Immature natural killer cell (primary cell): Measurements from ENCODE around the gene TAF10. TPM values are rescaled to one million over a fixed set of nuclear protein-coding genes. Genes with fewer than 3 reads are reported as not detected.

Experiments
- DNase-seq, 3 donors: peaks; one replicate each; pipeline ENCODE4 v3.0.0; 2022; ENCODE audit warnings: mixed read lengths in 1 of 3
- H3K27ac Mint-ChIP-seq, 6 donors: one replicate each; pipeline ENCODE4 v1.8.0; 2020; ENCODE audit warnings: mixed read lengths in 6 of 6, mild to moderate bottlenecking in 5 of 6, inconsistent platforms in 4 of 6, moderate library complexity in 3 of 6
- H3K27me3 Mint-ChIP-seq, 3 donors: one replicate each; pipeline ENCODE4 v1.8.0; 2020 to 2021; ENCODE audit warnings: low read depth in 3 of 3, mild to moderate bottlenecking in 3 of 3, mixed read lengths in 3 of 3, moderate library complexity in 3 of 3, inconsistent platforms in 1 of 3
- H3K36me3 Mint-ChIP-seq, 3 donors: one replicate each; pipeline ENCODE4 v1.8.0; 2020; ENCODE audit warnings: mixed read lengths in 3 of 3, inconsistent platforms in 2 of 3, mild to moderate bottlenecking in 2 of 3
- H3K4me1 Mint-ChIP-seq, 2 donors: one replicate each; pipeline ENCODE4 v1.8.0; 2020; ENCODE audit warnings: inconsistent platforms in 2 of 2, mild to moderate bottlenecking in 2 of 2, mixed read lengths in 2 of 2, moderate library complexity in 1 of 2
- H3K4me3 Mint-ChIP-seq, 5 donors: one replicate each; pipeline ENCODE4 v1.8.0; 2020; ENCODE audit warnings: mild to moderate bottlenecking in 5 of 5, mixed read lengths in 5 of 5, inconsistent platforms in 3 of 5, moderate library complexity in 3 of 5
- H3K9me3 Mint-ChIP-seq, 6 donors: one replicate each; pipeline ENCODE4 v1.8.0; 2020; ENCODE audit warnings: mild to moderate bottlenecking in 6 of 6, mixed read lengths in 6 of 6, inconsistent platforms in 4 of 6, moderate library complexity in 3 of 6
- polyA plus RNA-seq, 3 donors: library from polyadenylated mRNA; unstranded; fragments of 300-500 nt; fragmentation: Illumina TruSeq; gene quantifications; one replicate each; pipeline ENCODE4 v1.2.3, GENCODE V29; 2021

Gene TAF10
- polyA plus RNA-seq, 3 donors from 2014 or later = 329 to 365 (median 334) TPM

DNA sequence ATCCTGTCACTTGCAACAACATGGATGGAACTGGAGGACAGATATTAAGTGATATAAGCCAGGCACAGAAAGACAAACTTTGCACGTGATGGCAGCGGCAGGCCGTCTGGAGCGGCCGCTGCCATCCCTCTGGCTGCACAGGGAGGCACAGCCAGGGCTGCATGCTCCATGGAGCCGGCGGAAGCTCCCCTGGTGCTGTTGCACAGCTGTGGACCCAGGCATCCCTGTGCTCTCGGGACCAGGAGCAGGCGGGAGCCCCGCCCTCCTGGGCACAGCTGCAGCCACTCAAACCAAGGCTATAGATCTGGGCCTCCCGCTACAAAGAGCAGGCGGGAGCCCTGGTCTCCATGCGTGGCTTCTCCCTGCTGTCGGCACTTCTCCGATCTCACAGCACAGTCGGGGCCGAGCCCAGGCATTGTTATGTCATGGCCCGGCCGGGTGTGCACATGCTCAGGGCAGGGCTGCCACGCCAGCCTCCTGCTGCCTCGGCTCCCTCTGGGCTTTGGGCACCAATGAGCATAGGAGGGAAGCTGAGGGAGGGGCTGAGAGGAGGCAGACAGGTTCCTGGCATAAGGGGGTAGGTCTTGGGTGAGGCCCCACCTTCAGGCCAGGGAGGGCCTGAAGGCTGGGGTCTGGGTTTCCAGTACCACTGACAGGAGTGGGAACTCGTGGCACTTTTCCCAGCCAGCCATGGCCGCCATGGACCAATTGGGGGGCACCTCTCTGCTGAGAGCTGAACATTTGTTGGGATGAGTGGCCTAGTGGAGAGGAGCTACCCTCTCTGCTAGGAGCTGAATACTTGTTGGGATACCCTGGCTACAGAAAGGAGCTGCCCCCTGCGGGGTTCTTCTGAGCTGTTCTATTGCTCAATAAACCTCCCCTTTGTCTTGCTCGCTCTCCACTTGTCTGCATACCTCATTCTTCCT, 25.3 kb downstream of the TAF10 start:
- H3K4me1 Mint-ChIP-seq = no peaks in the 10 kb centered on the region
- peaks cover 11 to 30% (median 16%) of the 10 kb centered on the region in 6 donors for H3K9me3 Mint-ChIP-seq
- H3K4me3 Mint-ChIP-seq = no peak overlapping the region
- no peaks in the 10 kb centered on the region for H3K27me3 Mint-ChIP-seq
- DNase-seq = no peak
- peaks cover 30 to 44% (median 34%) of the 10 kb centered on the region in 3 donors for H3K36me3 Mint-ChIP-seq
- H3K27ac Mint-ChIP-seq = no peak overlapping the region

DNA sequence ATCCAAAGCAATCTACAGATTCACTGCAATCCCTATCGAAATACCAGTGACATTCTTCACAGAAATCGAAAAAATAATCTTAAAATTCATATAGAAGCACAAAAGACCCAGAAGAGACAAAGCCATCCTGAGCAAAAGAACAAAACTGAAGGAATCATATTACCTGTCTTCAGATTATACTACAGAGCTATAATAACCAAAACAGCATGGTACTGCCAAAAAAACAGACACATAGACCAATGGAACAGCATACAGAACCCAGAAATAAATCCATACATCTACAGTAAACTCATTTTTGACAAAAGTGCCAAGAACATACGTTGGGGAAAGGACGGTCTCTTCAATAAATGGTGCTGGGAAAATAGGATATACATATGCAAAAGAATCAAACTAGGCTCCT, 27.5 kb downstream of the TAF10 start:
- Mint-ChIP-seq H3K4me1 (no peaks in the 10 kb centered on the region), H3K36me3 (peaks cover 28 to 42% (median 35%) of the 10 kb centered on the region in 3 donors), H3K27ac (no peak overlapping the region), H3K27me3 (peaks cover 0 to 1% (median 0%) of the 10 kb centered on the region in 3 donors), H3K9me3 (peaks cover 11 to 30% (median 16%) of the 10 kb centered on the region in 6 donors), H3K4me3 (no peak overlapping the region)
- DNase-seq = no peak

GRCh38 chr11:6583584-6583983, 28.4 kb downstream of the TAF10 start:
- H3K36me3 Mint-ChIP-seq = peaks cover 28 to 42% (median 35%) of the 10 kb centered on the region in 3 donors
- DNase-seq = no peak
- peaks cover 0 to 1% (median 0%) of the 10 kb centered on the region in 3 donors for H3K27me3 Mint-ChIP-seq
- no peak overlapping the region for H3K4me3 Mint-ChIP-seq
- peaks cover 11 to 30% (median 16%) of the 10 kb centered on the region in 6 donors for H3K9me3 Mint-ChIP-seq
- H3K27ac Mint-ChIP-seq = no peak overlapping the region
- H3K4me1 Mint-ChIP-seq = no peaks in the 10 kb centered on the region

DNA sequence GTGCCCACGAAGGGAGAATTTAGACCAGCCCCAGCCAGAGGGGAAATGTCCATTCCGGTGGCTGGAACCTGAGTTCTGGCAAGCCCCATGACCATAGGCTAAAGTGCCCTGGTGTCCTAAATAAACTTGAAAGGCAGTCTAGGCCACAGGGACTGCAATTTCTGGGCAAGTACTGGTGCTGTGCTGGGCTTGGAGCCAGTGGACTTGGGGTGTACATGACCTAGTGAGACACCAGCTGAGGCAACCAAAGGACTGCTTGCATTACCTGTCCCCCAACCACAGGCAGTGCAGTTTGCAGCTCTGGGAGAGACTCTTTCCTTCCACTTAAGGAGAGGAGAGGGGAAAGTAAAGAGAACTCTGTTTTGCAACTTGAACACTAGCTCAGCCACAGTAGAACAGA, 32.3 kb downstream of the TAF10 start:
- H3K36me3 Mint-ChIP-seq = peaks cover 25 to 40% (median 31%) of the 10 kb centered on the region in 3 donors
- no peak for DNase-seq
- peaks cover 11 to 27% (median 16%) of the 10 kb centered on the region in 6 donors for H3K9me3 Mint-ChIP-seq
- no peaks in the 10 kb centered on the region for H3K4me1 Mint-ChIP-seq
- H3K4me3 Mint-ChIP-seq = no peak overlapping the region
- no peak overlapping the region for H3K27ac Mint-ChIP-seq
- H3K27me3 Mint-ChIP-seq = peaks cover 0 to 1% (median 0%) of the 10 kb centered on the region in 3 donors

DNA sequence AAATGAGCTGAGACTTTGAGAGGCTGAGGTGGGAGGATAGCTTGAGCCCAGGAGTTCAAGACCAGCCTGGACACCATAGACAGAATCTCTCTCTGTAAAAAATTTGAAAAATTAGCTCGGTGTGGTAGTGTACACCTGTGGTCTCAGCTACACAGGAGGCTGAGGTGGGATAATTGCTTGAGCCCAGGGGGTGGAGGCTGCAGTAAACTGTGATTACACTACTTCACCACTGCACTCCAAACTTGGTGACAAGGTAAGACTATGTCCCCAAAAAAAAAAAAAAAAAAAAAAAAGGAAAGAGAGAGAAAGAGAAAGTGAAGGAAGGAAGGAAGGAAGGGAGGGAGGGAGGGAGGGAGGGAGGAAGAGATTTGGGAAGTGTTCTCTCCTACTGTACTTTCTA, 33.9 kb downstream of the TAF10 start:
- H3K4me3 Mint-ChIP-seq = no peak overlapping the region
- H3K9me3 Mint-ChIP-seq = peaks cover 3 to 11% (median 7%) of the 10 kb centered on the region in 6 donors
- H3K4me1 Mint-ChIP-seq = no peaks in the 10 kb centered on the region
- no peak overlapping the region for H3K27ac Mint-ChIP-seq
- no peak for DNase-seq
- H3K27me3 Mint-ChIP-seq = peaks cover 0 to 1% (median 0%) of the 10 kb centered on the region in 3 donors
- H3K36me3 Mint-ChIP-seq = peaks cover 12 to 25% (median 16%) of the 10 kb centered on the region in 3 donors

- no peak for DNase-seq
- H3K27ac Mint-ChIP-seq = no peak overlapping the region
- H3K27me3 Mint-ChIP-seq = peaks cover 0 to 1% (median 0%) of the 10 kb centered on the region in 3 donors
- H3K9me3 Mint-ChIP-seq = no peaks in the 10 kb centered on the region
- no peak overlapping the region for H3K4me3 Mint-ChIP-seq
- peaks cover 0 to 13% (median 5%) of the 10 kb centered on the region in 3 donors for H3K36me3 Mint-ChIP-seq
- no peaks in the 10 kb centered on the region for H3K4me1 Mint-ChIP-seq
Observed at GRCh38 chr11:6576471-6577373, 35.3 kb downstream of the TAF10 start.

GRCh38 chr11:6574816-6575715, 37.0 kb downstream of the TAF10 start:
- no peak overlapping the region for H3K4me3 Mint-ChIP-seq

GRCh38 chr11:6572215-6572614, 39.8 kb downstream of the TAF10 start:
- Mint-ChIP-seq H3K27ac (no peak overlapping the region), H3K36me3 (peaks cover 0 to 6% (median 4%) of the 10 kb centered on the region in 3 donors), H3K4me3 (no peak overlapping the region), H3K4me1 (no peaks in the 10 kb centered on the region), H3K27me3 (peaks cover 0 to 3% (median 2%) of the 10 kb centered on the region in 3 donors), H3K9me3 (no peaks in the 10 kb centered on the region)
- DNase-seq = no peak

More at GRCh38 chr11:6574816-6575715, 37.0 kb downstream of the TAF10 start:
- no peaks in the 10 kb centered on the region for H3K4me1 Mint-ChIP-seq
- H3K9me3 Mint-ChIP-seq = no peaks in the 10 kb centered on the region
- DNase-seq = no peak
- peaks cover 0 to 2% (median 2%) of the 10 kb centered on the region in 3 donors for H3K27me3 Mint-ChIP-seq
- H3K36me3 Mint-ChIP-seq = peaks cover 0 to 6% (median 0%) of the 10 kb centered on the region in 3 donors
- no peak overlapping the region for H3K27ac Mint-ChIP-seq

- H3K27ac Mint-ChIP-seq = no peak overlapping the region
- peaks cover 0 to 3% (median 2%) of the 10 kb centered on the region in 3 donors for H3K27me3 Mint-ChIP-seq
- no peak for DNase-seq
- H3K36me3 Mint-ChIP-seq = peaks cover 0 to 5% (median 4%) of the 10 kb centered on the region in 3 donors
- no peak overlapping the region for H3K4me3 Mint-ChIP-seq
- no peaks in the 10 kb centered on the region for H3K9me3 Mint-ChIP-seq
- no peaks in the 10 kb centered on the region for H3K4me1 Mint-ChIP-seq
Observed at GRCh38 chr11:6571434-6572008, 40.5 kb downstream of the TAF10 start.

DNA sequence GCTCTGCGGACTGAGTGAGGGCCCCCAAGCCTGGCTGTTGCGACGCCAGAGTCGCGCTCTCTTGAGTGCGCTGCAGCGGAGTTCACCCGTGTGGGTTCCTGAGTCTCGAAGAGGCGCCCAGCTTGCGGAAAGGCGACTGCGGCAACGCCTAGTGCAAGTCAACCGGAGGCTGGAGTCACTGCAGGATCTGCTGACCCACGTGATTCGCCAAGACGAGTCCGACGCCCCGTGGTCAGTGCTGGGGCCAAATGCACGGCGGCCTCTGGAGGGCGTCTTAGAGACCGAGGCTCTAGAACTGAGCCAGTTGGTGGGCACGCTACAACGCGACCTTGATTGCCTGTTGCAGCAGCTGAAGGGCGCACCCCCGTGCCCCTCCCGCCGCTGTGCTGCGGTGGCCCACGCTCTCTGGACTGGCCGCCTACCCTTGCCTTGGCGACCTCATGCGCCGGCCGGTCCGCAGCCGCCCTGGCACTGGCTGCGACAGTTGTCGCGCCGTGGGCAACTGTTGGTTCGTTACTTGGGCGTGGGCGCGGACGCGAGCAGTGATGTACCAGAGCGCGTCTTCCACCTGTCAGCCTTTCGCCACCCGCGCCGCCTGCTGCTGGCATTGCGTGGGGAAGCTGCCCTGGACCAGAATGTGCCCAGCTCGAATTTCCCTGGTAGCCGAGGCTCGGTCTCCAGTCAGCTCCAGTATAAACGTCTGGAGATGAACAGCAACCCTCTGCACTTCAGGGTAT, 41.2 kb downstream of the TAF10 start:
- H3K4me3 Mint-ChIP-seq = no peak overlapping the region
- no peak for DNase-seq
- no peaks in the 10 kb centered on the region for H3K4me1 Mint-ChIP-seq
- peaks cover 0 to 3% (median 2%) of the 10 kb centered on the region in 3 donors for H3K27me3 Mint-ChIP-seq
- H3K27ac Mint-ChIP-seq = no peak overlapping the region
- no peaks in the 10 kb centered on the region for H3K9me3 Mint-ChIP-seq
- peaks cover 0 to 4% (median 3%) of the 10 kb centered on the region in 3 donors for H3K36me3 Mint-ChIP-seq

DNA sequence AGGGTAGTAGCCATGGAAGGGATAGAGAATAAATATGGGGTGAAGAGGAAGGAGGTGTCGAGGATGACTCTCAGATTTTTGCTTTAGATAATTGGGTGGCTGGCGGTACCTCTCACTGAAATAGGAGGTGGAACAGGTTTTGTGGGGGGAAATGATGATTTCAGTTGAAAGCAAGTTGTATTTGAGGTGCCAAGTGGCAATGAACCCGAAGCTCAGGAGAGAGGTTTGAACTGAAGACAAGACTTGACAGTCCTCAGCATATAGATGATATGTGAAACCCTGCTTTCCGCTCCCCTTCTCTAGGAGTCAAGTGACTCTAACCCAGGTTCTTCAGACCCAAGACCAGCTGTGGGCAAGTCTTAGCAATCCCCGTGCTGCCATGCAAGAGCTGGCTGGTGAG, 42.3 kb downstream of the TAF10 start:
- Mint-ChIP-seq H3K4me3 (no peak overlapping the region), H3K36me3 (peaks cover 0 to 4% (median 0%) of the 10 kb centered on the region in 3 donors), H3K27ac (no peak overlapping the region), H3K9me3 (no peaks in the 10 kb centered on the region), H3K27me3 (peaks cover 0 to 3% (median 2%) of the 10 kb centered on the region in 3 donors), H3K4me1 (no peaks in the 10 kb centered on the region)
- DNase-seq = no peak
